Measurements from ENCODE around the gene IL18R1. TPM values are rescaled to one million over a fixed set of nuclear protein-coding genes. Genes with fewer than 3 reads are reported as not detected.

Gene IL18R1
- polyA plus RNA-seq, 1 donor (not counting 4 experiments of a cell fraction or from before 2014, with no cell fraction given), result 1.7 TPM

GRCh38 chr2:102437122-102437521, 81.5 kb downstream of the IL18R1 start:
- H3K9me1 ChIP-seq (ENCODE audit: control insufficient read depth, extremely low read depth, insufficient read depth, low read length), result no peaks in the 10 kb centered on the region
- H3K9ac ChIP-seq (ENCODE audit: control insufficient read depth, extremely low read depth, insufficient read depth, low read length), result no peak overlapping the region
- FAIRE-seq, result no peak
- no peak overlapping the region for H3K4me3 ChIP-seq (ENCODE audit: control insufficient read depth in 2 of 3, extremely low read depth in 1 of 3, insufficient read depth in 2 of 3, low read depth in 1 of 3, low read length in 3 of 3)
- H3K79me2 ChIP-seq (ENCODE audit: control insufficient read depth, insufficient read depth, low read length), result no peaks in the 10 kb centered on the region
- dilution Hi-C loops (cut with MboI; ENCODE audit: extremely low pct_ligation_motif_present, low sequenced_read_pairs), result no loop called here
- no peaks in the 10 kb centered on the region for H3K4me1 ChIP-seq (ENCODE audit: control insufficient read depth, extremely low read depth, insufficient read depth, low read length)
- no peaks in the 10 kb centered on the region for H4K20me1 ChIP-seq (ENCODE audit: control insufficient read depth, extremely low read depth, insufficient read depth, low read length)
- H2AFZ ChIP-seq (ENCODE audit: control insufficient read depth, low read length), result no peak overlapping the region
- no peak for DNase-seq (ENCODE audit: low read depth, low spot score)
- no peak overlapping the region for H3K27ac ChIP-seq (ENCODE audit: control insufficient read depth, insufficient read depth, low read length)
- H3K9me3 ChIP-seq (ENCODE audit: control insufficient read depth, low read depth, low read length), result no peaks in the 10 kb centered on the region
- H3K27me3 ChIP-seq (ENCODE audit: control insufficient read depth, extremely low read depth, insufficient read depth, low read length), result no peaks in the 10 kb centered on the region
- TF ChIP-seq CTCF (optimal IDR thresholded peaks at IDR 0.05 in 1 of 3, IDR thresholded peaks at IDR 0.05 in 1 of 3, conservative IDR thresholded peaks at IDR 0.05 in 1 of 3; ENCODE audit: extremely low read depth in 1 of 3, insufficient read depth in 2 of 3, low read length in 3 of 3) (no peak), EZH2 (IDR thresholded peaks at IDR 0.05; ENCODE audit: low read length) (no peak)
- H3K4me2 ChIP-seq (ENCODE audit: control insufficient read depth, extremely low read depth, insufficient read depth, low read depth, low read length), result no peak overlapping the region
- H3K36me3 ChIP-seq (ENCODE audit: control insufficient read depth in 2 of 2, extremely low read depth in 1 of 2, insufficient read depth in 2 of 2, low read length in 2 of 2), result no peaks in the 10 kb centered on the region

GRCh38 chr2:102438111-102438510, 82.5 kb downstream of the IL18R1 start:
- Histone ChIP-seq H3K27me3 (ENCODE audit: control insufficient read depth, extremely low read depth, insufficient read depth, low read length) (no peaks in the 10 kb centered on the region), H3K9ac (ENCODE audit: control insufficient read depth, extremely low read depth, insufficient read depth, low read length) (no peak overlapping the region), H3K9me1 (ENCODE audit: control insufficient read depth, extremely low read depth, insufficient read depth, low read length) (no peaks in the 10 kb centered on the region), H3K9me3 (ENCODE audit: control insufficient read depth, low read depth, low read length) (no peaks in the 10 kb centered on the region), H3K4me2 (ENCODE audit: control insufficient read depth, extremely low read depth, insufficient read depth, low read depth, low read length) (no peak overlapping the region), H3K79me2 (ENCODE audit: control insufficient read depth, insufficient read depth, low read length) (no peaks in the 10 kb centered on the region), H3K4me3 (ENCODE audit: control insufficient read depth in 2 of 3, extremely low read depth in 1 of 3, insufficient read depth in 2 of 3, low read depth in 1 of 3, low read length in 3 of 3) (no peak overlapping the region), H3K27ac (ENCODE audit: control insufficient read depth, insufficient read depth, low read length) (no peak overlapping the region), H3K4me1 (ENCODE audit: control insufficient read depth, extremely low read depth, insufficient read depth, low read length) (peaks cover 3% of the 10 kb centered on the region), H2AFZ (ENCODE audit: control insufficient read depth, low read length) (no peak overlapping the region), H3K36me3 (ENCODE audit: control insufficient read depth in 2 of 2, extremely low read depth in 1 of 2, insufficient read depth in 2 of 2, low read length in 2 of 2) (no peaks in the 10 kb centered on the region), H4K20me1 (ENCODE audit: control insufficient read depth, extremely low read depth, insufficient read depth, low read length) (no peaks in the 10 kb centered on the region)
- no peak for FAIRE-seq
- TF ChIP-seq CTCF (optimal IDR thresholded peaks at IDR 0.05 in 1 of 3, IDR thresholded peaks at IDR 0.05 in 1 of 3, conservative IDR thresholded peaks at IDR 0.05 in 1 of 3; ENCODE audit: extremely low read depth in 1 of 3, insufficient read depth in 2 of 3, low read length in 3 of 3) (no peak), EZH2 (IDR thresholded peaks at IDR 0.05; ENCODE audit: low read length) (no peak)
- dilution Hi-C loops (cut with MboI; ENCODE audit: extremely low pct_ligation_motif_present, low sequenced_read_pairs), result no loop called here
- no peak for DNase-seq (ENCODE audit: low read depth, low spot score)
